ENCODE measurements around the gene ELL2. TPM values are rescaled to one million over a fixed set of nuclear protein-coding genes. Genes with fewer than 3 reads are reported as not detected.

The ELL2 gene
- total and polyA plus RNA-seq, 4 donors = 12.2 to 44.1 (median 13.9) TPM

DNA sequence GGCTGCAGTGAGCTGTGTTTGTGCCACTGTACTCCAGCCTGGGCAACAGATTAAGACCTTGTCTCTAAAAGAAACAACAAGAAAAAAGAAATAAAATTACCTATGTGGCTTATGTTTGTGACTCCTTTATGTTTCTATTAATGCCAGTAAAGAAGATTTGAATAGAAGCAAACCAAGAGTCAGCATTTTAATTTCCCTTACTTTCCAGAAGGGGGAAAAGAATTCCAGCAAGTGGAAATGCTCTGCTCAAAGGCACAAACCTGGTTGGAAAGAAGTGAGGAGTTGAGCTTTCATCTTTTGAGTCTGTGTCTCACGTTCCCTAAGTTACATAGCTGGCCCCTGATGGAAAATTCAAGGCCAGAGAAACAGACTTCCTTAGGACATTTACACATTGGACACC is 23.6 kb upstream of the ELL2 start:
- no peaks in the 10 kb centered on the region for H3K27me3 ChIP-seq (ENCODE audit: control insufficient read depth, insufficient read depth, low read length)
- no peak overlapping the region for H3K4me3 ChIP-seq (ENCODE audit: low read depth, low read length)
- no peaks in the 10 kb centered on the region for H3K9me3 ChIP-seq (ENCODE audit: control insufficient read depth, insufficient read depth, low read length)
- H3K4me1 ChIP-seq (ENCODE audit: control insufficient read depth, insufficient read depth, low read length) = no peaks in the 10 kb centered on the region
- no peak overlapping the region for H3K27ac ChIP-seq (ENCODE audit: low read depth, low read length)
- no peaks in the 10 kb centered on the region for H3K36me3 ChIP-seq (ENCODE audit: control insufficient read depth, insufficient read depth, low read length)
- no CpG with 5 or more reads among the region's 1 CpG for WGBS (ENCODE audit: insufficient coverage)
- DNase-seq (ENCODE audit: low read depth in 4 of 6, low spot score in 6 of 6) = no peak

DNA sequence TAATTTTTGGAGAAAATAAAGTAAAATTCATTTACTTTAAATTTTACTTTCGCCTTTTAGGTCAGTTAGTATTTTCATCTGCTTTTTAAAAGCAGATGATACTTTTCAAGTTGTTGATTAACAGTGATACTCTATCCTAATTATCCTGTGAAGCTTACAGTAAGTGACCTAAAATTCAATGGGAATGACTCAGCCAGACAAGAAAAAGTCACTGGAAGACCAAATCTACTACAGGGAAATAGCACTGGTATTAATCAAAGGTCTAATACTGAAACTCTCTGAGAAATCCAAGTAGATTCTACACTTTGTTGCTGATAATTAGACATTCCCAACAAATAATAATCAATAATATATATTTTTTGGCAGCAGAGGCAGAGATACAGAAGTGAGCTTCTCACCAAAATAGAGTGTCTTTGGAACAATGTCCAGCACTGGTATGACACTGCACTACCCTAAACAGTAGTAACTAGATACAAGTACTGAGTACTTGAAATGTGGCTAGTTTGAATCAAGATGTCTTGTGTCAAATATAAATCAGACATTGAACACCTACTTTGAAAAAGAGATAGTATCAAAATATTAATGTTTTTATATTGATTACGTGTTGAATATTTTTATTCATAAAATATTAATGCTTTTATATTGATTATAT is 22.8 kb upstream of the ELL2 start:
- no peaks in the 10 kb centered on the region for H3K4me1 ChIP-seq (ENCODE audit: control insufficient read depth, insufficient read depth, low read length)
- no peak overlapping the region for H3K27ac ChIP-seq (ENCODE audit: low read depth, low read length)
- no CpG with 5 or more reads among the region's 2 CpGs for WGBS (ENCODE audit: insufficient coverage)
- no peak for DNase-seq (ENCODE audit: low read depth in 4 of 6, low spot score in 6 of 6)
- H3K27me3 ChIP-seq (ENCODE audit: control insufficient read depth, insufficient read depth, low read length) = no peaks in the 10 kb centered on the region
- no peaks in the 10 kb centered on the region for H3K9me3 ChIP-seq (ENCODE audit: control insufficient read depth, insufficient read depth, low read length)
- H3K4me3 ChIP-seq (ENCODE audit: low read depth, low read length) = no peak overlapping the region
- H3K36me3 ChIP-seq (ENCODE audit: control insufficient read depth, insufficient read depth, low read length) = no peaks in the 10 kb centered on the region

DNA sequence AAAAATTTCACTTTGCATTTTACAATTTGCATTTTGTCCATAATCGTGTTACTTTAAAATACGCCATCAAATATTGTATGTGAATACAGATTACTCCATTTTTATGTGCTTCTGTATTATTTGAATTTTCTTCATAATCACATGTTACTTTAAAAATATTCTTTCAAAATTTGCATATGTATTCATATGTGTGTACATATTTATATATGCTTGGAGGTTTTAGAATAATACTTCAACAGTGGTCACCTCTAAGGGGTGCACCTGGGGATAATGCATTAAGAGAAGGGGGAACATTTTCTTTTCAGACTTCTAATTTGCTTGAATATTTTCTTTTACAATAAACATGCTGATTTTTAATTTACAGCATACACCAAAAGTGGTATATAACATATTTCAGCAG is 21.9 kb upstream of the ELL2 start:
- DNase-seq (ENCODE audit: low read depth in 4 of 6, low spot score in 6 of 6) = no peak

DNA sequence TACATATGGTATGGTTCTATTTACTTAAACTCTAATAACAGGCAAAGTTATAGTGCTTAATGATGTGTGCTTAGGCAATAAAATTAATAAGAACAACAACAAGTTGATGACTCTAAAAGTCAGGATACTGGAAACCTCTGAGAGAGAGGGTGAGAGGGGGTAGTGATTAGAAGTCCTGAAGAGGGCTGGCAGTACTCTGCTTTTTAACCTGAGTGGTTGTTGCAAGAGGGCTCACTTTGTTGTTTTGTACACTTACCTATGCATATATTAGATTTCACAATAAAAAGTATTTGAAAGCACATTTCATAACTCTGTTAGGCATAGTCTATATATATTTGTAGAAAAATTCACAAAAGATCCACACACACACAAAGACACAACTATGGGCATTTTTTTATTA is 21.4 kb upstream of the ELL2 start:
- Histone ChIP-seq H3K9me3 (ENCODE audit: control insufficient read depth, insufficient read depth, low read length) (no peaks in the 10 kb centered on the region), H3K27ac (ENCODE audit: low read depth, low read length) (no peak overlapping the region), H3K4me1 (ENCODE audit: control insufficient read depth, insufficient read depth, low read length) (no peaks in the 10 kb centered on the region), H3K27me3 (ENCODE audit: control insufficient read depth, insufficient read depth, low read length) (no peaks in the 10 kb centered on the region), H3K4me3 (ENCODE audit: low read depth, low read length) (no peak overlapping the region), H3K36me3 (ENCODE audit: control insufficient read depth, insufficient read depth, low read length) (no peaks in the 10 kb centered on the region)
- no peak for DNase-seq (ENCODE audit: low read depth in 4 of 6, low spot score in 6 of 6)

More for the DNA sequence above, 21.9 kb upstream of the ELL2 start:
- Histone ChIP-seq H3K27me3 (ENCODE audit: control insufficient read depth, insufficient read depth, low read length) (no peaks in the 10 kb centered on the region), H3K36me3 (ENCODE audit: control insufficient read depth, insufficient read depth, low read length) (no peaks in the 10 kb centered on the region), H3K9me3 (ENCODE audit: control insufficient read depth, insufficient read depth, low read length) (no peaks in the 10 kb centered on the region), H3K4me3 (ENCODE audit: low read depth, low read length) (no peak overlapping the region), H3K27ac (ENCODE audit: low read depth, low read length) (no peak overlapping the region), H3K4me1 (ENCODE audit: control insufficient read depth, insufficient read depth, low read length) (no peaks in the 10 kb centered on the region)
- WGBS (ENCODE audit: insufficient coverage) = no CpG with 5 or more reads among the region's 2 CpGs

DNA sequence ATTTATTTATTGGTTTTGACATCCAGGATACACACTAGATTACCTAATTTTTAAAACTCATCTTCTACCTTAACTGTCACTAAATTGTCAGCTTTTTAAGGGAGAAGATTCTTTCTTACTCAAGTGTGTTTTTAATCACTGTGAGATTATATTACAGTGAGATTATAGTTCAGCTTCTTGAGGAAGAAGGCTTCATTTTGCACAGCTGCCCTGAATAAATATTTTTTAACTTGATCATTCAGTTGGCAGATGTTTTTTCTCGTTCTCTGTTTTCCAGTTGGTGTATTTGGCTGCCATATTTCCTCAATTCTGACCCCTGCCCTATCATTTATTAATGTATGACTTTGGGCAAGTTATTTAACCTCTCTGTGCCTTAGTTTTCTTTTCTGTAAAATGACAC is 15.0 kb upstream of the ELL2 start:
- WGBS (ENCODE audit: insufficient coverage) = no CpG with 5 or more reads among the region's 1 CpG
- Histone ChIP-seq H3K4me1 (ENCODE audit: control insufficient read depth, insufficient read depth, low read length) (no peaks in the 10 kb centered on the region), H3K27ac (ENCODE audit: low read depth, low read length) (no peak overlapping the region), H3K27me3 (ENCODE audit: control insufficient read depth, insufficient read depth, low read length) (no peaks in the 10 kb centered on the region), H3K9me3 (ENCODE audit: control insufficient read depth, insufficient read depth, low read length) (no peaks in the 10 kb centered on the region), H3K4me3 (ENCODE audit: low read depth, low read length) (no peak overlapping the region), H3K36me3 (ENCODE audit: control insufficient read depth, insufficient read depth, low read length) (no peaks in the 10 kb centered on the region)
- DNase-seq (ENCODE audit: low read depth in 4 of 6, low spot score in 6 of 6) = no peak

DNA sequence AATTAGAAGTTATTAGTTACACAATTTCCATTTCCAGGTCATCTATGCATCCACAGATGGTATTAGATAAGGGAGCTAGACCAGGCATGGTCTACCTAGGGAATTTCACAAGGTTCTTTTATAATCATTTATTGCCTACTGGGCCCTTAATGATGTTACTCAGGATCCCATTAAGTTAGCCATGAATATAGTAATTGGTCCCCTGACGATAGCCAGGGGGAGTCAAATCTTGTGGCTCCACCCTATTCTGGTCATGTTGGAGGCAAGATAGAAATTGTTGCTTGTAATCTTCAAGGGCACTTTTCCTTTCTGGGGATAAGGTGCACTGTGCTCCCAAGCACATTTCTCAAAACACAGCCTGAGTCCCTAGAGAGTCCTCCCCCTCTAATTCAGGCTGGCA is 14.1 kb upstream of the ELL2 start:
- Histone ChIP-seq H3K4me1 (ENCODE audit: control insufficient read depth, insufficient read depth, low read length) (no peaks in the 10 kb centered on the region), H3K27ac (ENCODE audit: low read depth, low read length) (no peak overlapping the region), H3K27me3 (ENCODE audit: control insufficient read depth, insufficient read depth, low read length) (no peaks in the 10 kb centered on the region), H3K9me3 (ENCODE audit: control insufficient read depth, insufficient read depth, low read length) (no peaks in the 10 kb centered on the region), H3K4me3 (ENCODE audit: low read depth, low read length) (no peak overlapping the region), H3K36me3 (ENCODE audit: control insufficient read depth, insufficient read depth, low read length) (no peaks in the 10 kb centered on the region)
- 50% methylated on average over 1 of the region's 1 CpG for WGBS (ENCODE audit: insufficient coverage)
- DNase-seq (ENCODE audit: low read depth in 4 of 6, low spot score in 6 of 6) = no peak

DNA sequence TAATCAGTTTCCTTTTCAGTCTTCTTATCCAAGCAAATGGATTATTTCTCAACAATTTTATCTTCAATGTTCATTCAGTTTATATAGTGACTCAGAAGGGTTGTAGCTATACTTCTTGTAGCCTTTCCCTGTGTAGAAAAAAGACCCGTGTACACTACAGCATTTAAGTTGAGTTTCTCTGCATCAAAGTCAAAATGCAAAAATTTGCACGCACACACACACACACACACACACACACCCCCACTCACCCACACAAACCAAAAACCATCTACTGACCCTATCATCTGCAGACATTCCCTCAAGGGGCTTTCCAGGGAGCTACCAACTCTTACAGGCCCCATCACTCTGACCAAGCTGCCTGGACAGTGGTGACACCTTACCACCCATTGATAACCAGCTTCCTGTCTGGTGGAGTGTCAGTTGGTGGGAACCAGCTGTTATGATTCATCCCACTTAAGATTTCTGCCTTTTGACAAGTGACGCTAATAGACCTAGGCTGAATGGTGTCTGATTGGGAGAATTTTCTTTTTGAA is 12.2 kb upstream of the ELL2 start:
- Histone ChIP-seq H3K9me3 (ENCODE audit: control insufficient read depth, insufficient read depth, low read length) (no peaks in the 10 kb centered on the region), H3K4me3 (ENCODE audit: low read depth, low read length) (no peak overlapping the region), H3K4me1 (ENCODE audit: control insufficient read depth, insufficient read depth, low read length) (no peaks in the 10 kb centered on the region), H3K27me3 (ENCODE audit: control insufficient read depth, insufficient read depth, low read length) (no peaks in the 10 kb centered on the region), H3K36me3 (ENCODE audit: control insufficient read depth, insufficient read depth, low read length) (no peaks in the 10 kb centered on the region), H3K27ac (ENCODE audit: low read depth, low read length) (no peak overlapping the region)
- DNase-seq (ENCODE audit: low read depth in 4 of 6, low spot score in 6 of 6) = no peak
- 100% methylated on average over 3 of the region's 3 CpGs for WGBS (ENCODE audit: insufficient coverage)

DNA sequence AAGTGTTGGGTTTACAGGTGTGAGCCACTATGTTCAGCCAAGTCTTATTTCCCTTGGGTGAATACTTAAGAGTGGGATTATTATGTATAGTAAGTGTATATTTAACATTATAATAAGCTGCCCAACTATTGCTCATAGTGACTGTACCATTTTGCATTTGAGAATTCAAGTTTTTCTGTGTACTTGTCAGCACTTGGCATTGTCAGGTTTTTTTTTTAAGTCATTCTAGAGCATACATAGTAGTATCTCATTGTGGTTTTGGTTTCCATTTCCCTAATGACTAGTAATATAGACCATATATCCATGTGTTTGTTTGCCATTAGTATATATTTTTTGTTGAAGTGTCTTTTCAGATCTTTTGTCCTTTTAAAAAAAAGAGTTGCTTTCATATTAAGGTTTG is 10.5 kb upstream of the ELL2 start:
- no peak overlapping the region for H3K4me3 ChIP-seq (ENCODE audit: low read depth, low read length)
- no peak overlapping the region for H3K27ac ChIP-seq (ENCODE audit: low read depth, low read length)
- no peaks in the 10 kb centered on the region for H3K27me3 ChIP-seq (ENCODE audit: control insufficient read depth, insufficient read depth, low read length)
- H3K9me3 ChIP-seq (ENCODE audit: control insufficient read depth, insufficient read depth, low read length) = no peaks in the 10 kb centered on the region
- DNase-seq (ENCODE audit: low read depth in 4 of 6, low spot score in 6 of 6) = no peak
- H3K36me3 ChIP-seq (ENCODE audit: control insufficient read depth, insufficient read depth, low read length) = no peaks in the 10 kb centered on the region
- H3K4me1 ChIP-seq (ENCODE audit: control insufficient read depth, insufficient read depth, low read length) = no peaks in the 10 kb centered on the region

DNA sequence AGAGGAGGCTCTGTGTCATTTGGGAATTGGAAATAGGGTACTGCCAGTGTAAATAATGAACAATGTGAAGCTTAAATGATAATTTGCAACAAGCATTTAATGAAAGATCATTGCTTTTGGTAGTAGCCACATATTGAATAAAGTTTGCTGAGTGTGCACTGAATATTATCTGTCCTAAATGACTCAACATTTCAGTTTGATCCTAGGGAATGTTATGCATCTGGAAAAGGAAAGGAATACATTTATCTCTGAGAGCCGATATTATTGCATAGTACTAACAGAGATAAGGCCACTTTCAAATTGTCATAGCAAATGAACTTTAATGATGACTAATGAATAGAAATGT is 8.7 kb upstream of the ELL2 start:
- H3K4me3 ChIP-seq (ENCODE audit: low read depth, low read length) = no peak overlapping the region
- H3K36me3 ChIP-seq (ENCODE audit: control insufficient read depth, insufficient read depth, low read length) = no peaks in the 10 kb centered on the region
- H3K27ac ChIP-seq (ENCODE audit: low read depth, low read length) = no peak overlapping the region
- no peaks in the 10 kb centered on the region for H3K27me3 ChIP-seq (ENCODE audit: control insufficient read depth, insufficient read depth, low read length)
- no CpG with 5 or more reads among the region's 1 CpG for WGBS (ENCODE audit: insufficient coverage)
- no peaks in the 10 kb centered on the region for H3K9me3 ChIP-seq (ENCODE audit: control insufficient read depth, insufficient read depth, low read length)
- no peak for DNase-seq (ENCODE audit: low read depth in 4 of 6, low spot score in 6 of 6)
- no peaks in the 10 kb centered on the region for H3K4me1 ChIP-seq (ENCODE audit: control insufficient read depth, insufficient read depth, low read length)

DNA sequence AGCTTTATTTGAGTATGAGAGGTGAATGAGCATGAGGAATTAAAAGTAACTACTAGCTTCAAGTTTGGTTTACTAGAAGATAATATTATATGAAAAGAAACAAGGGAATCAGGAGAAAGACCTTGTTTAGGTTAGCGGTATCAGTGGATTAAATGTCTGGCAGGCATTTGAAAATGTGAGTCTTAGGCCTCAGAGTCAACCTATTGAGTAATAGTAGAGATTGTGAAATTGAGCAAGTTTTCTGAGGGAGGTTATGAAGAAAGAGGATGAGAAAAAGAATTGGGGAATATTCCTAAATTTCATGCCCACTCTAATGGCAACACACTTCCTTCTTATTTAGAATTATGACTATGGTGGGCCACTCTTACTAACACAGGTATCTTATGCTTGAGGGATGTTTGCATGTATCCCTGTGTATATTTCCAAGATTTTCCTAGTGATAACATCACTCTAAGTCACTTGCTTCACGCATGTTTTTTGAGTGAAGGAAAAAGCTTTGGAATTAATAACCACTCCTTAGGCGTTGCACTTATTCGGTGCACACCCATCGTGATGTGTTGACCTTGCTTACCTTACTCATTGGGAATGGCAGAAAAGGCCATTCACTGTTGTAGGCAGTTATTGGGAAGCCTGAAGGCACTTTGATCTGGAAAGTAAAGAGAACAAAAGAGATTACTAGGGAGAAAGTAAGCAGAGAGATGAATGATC is 8.2 kb upstream of the ELL2 start:
- Histone ChIP-seq H3K27ac (ENCODE audit: low read depth, low read length) (no peak overlapping the region), H3K4me1 (ENCODE audit: control insufficient read depth, insufficient read depth, low read length) (no peaks in the 10 kb centered on the region), H3K4me3 (ENCODE audit: low read depth, low read length) (no peak overlapping the region), H3K36me3 (ENCODE audit: control insufficient read depth, insufficient read depth, low read length) (no peaks in the 10 kb centered on the region), H3K27me3 (ENCODE audit: control insufficient read depth, insufficient read depth, low read length) (no peaks in the 10 kb centered on the region), H3K9me3 (ENCODE audit: control insufficient read depth, insufficient read depth, low read length) (no peaks in the 10 kb centered on the region)
- WGBS (ENCODE audit: insufficient coverage) = 80% methylated on average over 4 of the region's 5 CpGs
- no peak for DNase-seq (ENCODE audit: low read depth in 4 of 6, low spot score in 6 of 6)
